SK-N-SH treated with all-trans-retinoic acid at 6 μM for 48 hours (cell line): ENCODE results near the gene TBX1.

ENCODE experiments used
- ATAC-seq: fragments of 200-7000 bp; cut with Tn5 transposase; 3 replicates; pipeline ENCODE4 v1.9.1; 2020; ENCODE audit warnings: mild to moderate bottlenecking, moderate library complexity
- ARNTL ChIP-seq: fragments of 450-650 bp; formaldehyde crosslinking; IDR thresholded peaks from 2 replicates; pipeline ENCODE4 v1.5.0; 2020; ENCODE audit warnings: low read depth, mild to moderate bottlenecking, moderate library complexity, borderline replicate concordance
- BACH2 ChIP-seq: fragments of 250-450 bp; sonication (Bioruptor Pico); IDR thresholded peaks from 2 replicates; pipeline ENCODE4 v1.9.0; 2021; ENCODE audit warnings: mild to moderate bottlenecking, borderline replicate concordance
- CSDC2 ChIP-seq: fragments of 250-450 bp; sonication (Bioruptor Pico); IDR thresholded peaks from 2 replicates; pipeline ENCODE4 v1.5.0; 2020; ENCODE audit warnings: mild to moderate bottlenecking, moderate library complexity
- ESRRG ChIP-seq: fragments of 250-450 bp; sonication (Bioruptor Pico); IDR thresholded peaks from 2 replicates; pipeline ENCODE4 v1.6.1; 2021; ENCODE audit warnings: mild to moderate bottlenecking
- GLIS3 ChIP-seq: fragments of 250-450 bp; sonication (Bioruptor Pico); IDR thresholded peaks from 2 replicates; pipeline ENCODE4 v1.5.0; 2020; ENCODE audit warnings: mild to moderate bottlenecking, moderate library complexity
- ISL1 ChIP-seq: fragments of 250-450 bp; sonication (Bioruptor Pico); IDR thresholded peaks from 2 replicates; pipeline ENCODE4 v2.1.2; 2022; ENCODE audit warnings: mild to moderate bottlenecking, moderate library complexity
- OSR1 ChIP-seq: fragments of 250-450 bp; sonication (Bioruptor Pico); IDR thresholded peaks from 2 replicates; pipeline ENCODE4 v1.8.0; 2022; ENCODE audit warnings: moderate library complexity, mild to moderate bottlenecking, inconsistent platforms
- PATZ1 ChIP-seq: fragments of 250-450 bp; sonication (Bioruptor Pico); IDR thresholded peaks from 2 replicates; pipeline ENCODE4 v1.8.0; 2020; ENCODE audit warnings: mild to moderate bottlenecking, moderate library complexity, borderline replicate concordance
- PPARA ChIP-seq: fragments of 250-450 bp; sonication (Bioruptor Pico); IDR thresholded peaks from 2 replicates; pipeline ENCODE4 v1.5.0; 2020; ENCODE audit warnings: mild to moderate bottlenecking, borderline replicate concordance
- RARB ChIP-seq: fragments of 250-450 bp; sonication (Bioruptor Pico); IDR thresholded peaks from 2 replicates; pipeline ENCODE4 v1.8.0; 2021; ENCODE audit warnings: mild to moderate bottlenecking, moderate library complexity
- SNAI2 ChIP-seq: fragments of 250-450 bp; sonication (Bioruptor Pico); IDR thresholded peaks from 2 replicates; pipeline ENCODE4 v1.5.0; 2020; ENCODE audit warnings: mild to moderate bottlenecking, moderate library complexity
- TCF4 ChIP-seq: fragments of 250-450 bp; sonication (Bioruptor Pico); IDR thresholded peaks from 2 replicates; pipeline ENCODE4 v1.8.0; 2021; ENCODE audit warnings: mild to moderate bottlenecking, moderate library complexity, borderline replicate concordance
- TOX ChIP-seq: fragments of 250-450 bp; sonication (Bioruptor Pico); IDR thresholded peaks from 2 replicates; pipeline ENCODE4 v1.8.0; 2021; ENCODE audit warnings: mild to moderate bottlenecking, moderate library complexity, borderline replicate concordance
- TSHZ2 ChIP-seq: fragments of 250-450 bp; sonication (Bioruptor Pico); IDR thresholded peaks from 2 replicates; pipeline ENCODE4 v1.5.0; 2020; ENCODE audit warnings: mild to moderate bottlenecking, moderate library complexity
- ZC3H10 ChIP-seq: fragments of 250-450 bp; sonication (Bioruptor Pico); IDR thresholded peaks from 2 replicates; pipeline ENCODE4 v1.5.1; 2021; ENCODE audit warnings: mild to moderate bottlenecking, moderate library complexity
- ZFP3 ChIP-seq: fragments of 250-450 bp; sonication (Bioruptor Pico); IDR thresholded peaks from 2 replicates; pipeline ENCODE4 v1.5.0; 2020; ENCODE audit warnings: mild to moderate bottlenecking, moderate library complexity
- ZNF565 ChIP-seq: fragments of 450-650 bp; formaldehyde crosslinking; conservative IDR thresholded peaks from 2 replicates; pipeline ENCODE4 v1.5.0; 2020; ENCODE audit warnings: low read depth, mild to moderate bottlenecking, moderate library complexity
- ZNF70 ChIP-seq: fragments of 450-650 bp; formaldehyde crosslinking; IDR thresholded peaks from 2 replicates; pipeline ENCODE4 v1.5.0; 2020; ENCODE audit warnings: mild to moderate bottlenecking, moderate library complexity
- TF ChIP-seq, protein P1 (sequence below): fragments of 250-450 bp; sonication (Bioruptor Pico); IDR thresholded peaks from 2 replicates; pipeline ENCODE4 v1.5.1; 2020; ENCODE audit warnings: low read depth, mild to moderate bottlenecking, moderate library complexity
- TF ChIP-seq, protein P2 (sequence below): fragments of 250-450 bp; sonication (Bioruptor Pico); IDR thresholded peaks from 2 replicates; pipeline ENCODE4 v1.5.1; 2021; ENCODE audit warnings: mild to moderate bottlenecking, moderate library complexity
- TF ChIP-seq, protein P3 (sequence below): fragments of 250-450 bp; sonication (Bioruptor Pico); IDR thresholded peaks from 2 replicates; pipeline ENCODE4 v1.8.0; 2021; ENCODE audit warnings: low read depth, mild to moderate bottlenecking, moderate library complexity, borderline replicate concordance

The TBX1 gene

GRCh38 chr22:19759427-19760057 is 1.0 kb upstream of the TBX1 start:
- TF ChIP-seq CSDC2 (CRISPR knock-in tag), result no peak
- TF ChIP-seq TCF4 (CRISPR knock-in tag), result no peak
- no peak for TF ChIP-seq PATZ1 (CRISPR knock-in tag)
- no peak for TF ChIP-seq ESRRG
- TF ChIP-seq, protein P1, sequence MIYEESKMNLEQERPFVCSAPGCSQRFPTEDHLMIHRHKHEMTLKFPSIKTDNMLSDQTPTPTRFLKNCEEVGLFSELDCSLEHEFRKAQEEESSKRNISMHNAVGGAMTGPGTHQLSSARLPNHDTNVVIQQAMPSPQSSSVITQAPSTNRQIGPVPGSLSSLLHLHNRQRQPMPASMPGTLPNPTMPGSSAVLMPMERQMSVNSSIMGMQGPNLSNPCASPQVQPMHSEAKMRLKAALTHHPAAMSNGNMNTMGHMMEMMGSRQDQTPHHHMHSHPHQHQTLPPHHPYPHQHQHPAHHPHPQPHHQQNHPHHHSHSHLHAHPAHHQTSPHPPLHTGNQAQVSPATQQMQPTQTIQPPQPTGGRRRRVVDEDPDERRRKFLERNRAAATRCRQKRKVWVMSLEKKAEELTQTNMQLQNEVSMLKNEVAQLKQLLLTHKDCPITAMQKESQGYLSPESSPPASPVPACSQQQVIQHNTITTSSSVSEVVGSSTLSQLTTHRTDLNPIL, result no peak
- no peak for TF ChIP-seq TOX (CRISPR knock-in tag)
- no peak for TF ChIP-seq ARNTL (CRISPR knock-in tag)
- no peak for TF ChIP-seq ZNF70
- TF ChIP-seq, protein P2, sequence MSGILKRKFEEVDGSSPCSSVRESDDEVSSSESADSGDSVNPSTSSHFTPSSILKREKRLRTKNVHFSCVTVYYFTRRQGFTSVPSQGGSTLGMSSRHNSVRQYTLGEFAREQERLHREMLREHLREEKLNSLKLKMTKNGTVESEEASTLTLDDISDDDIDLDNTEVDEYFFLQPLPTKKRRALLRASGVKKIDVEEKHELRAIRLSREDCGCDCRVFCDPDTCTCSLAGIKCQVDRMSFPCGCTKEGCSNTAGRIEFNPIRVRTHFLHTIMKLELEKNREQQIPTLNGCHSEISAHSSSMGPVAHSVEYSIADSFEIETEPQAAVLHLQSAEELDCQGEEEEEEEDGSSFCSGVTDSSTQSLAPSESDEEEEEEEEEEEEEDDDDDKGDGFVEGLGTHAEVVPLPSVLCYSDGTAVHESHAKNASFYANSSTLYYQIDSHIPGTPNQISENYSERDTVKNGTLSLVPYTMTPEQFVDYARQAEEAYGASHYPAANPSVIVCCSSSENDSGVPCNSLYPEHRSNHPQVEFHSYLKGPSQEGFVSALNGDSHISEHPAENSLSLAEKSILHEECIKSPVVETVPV (CRISPR knock-in tag), result no peak
- TF ChIP-seq BACH2 (CRISPR knock-in tag), result no peak
- TF ChIP-seq ISL1 (CRISPR knock-in tag), result no peak
- no peak for TF ChIP-seq OSR1 (CRISPR knock-in tag)
- no peak for TF ChIP-seq GLIS3 (CRISPR knock-in tag)
- TF ChIP-seq RARB (CRISPR knock-in tag), result no peak
- TF ChIP-seq ZNF565, result no peak
- TF ChIP-seq, protein P3, sequence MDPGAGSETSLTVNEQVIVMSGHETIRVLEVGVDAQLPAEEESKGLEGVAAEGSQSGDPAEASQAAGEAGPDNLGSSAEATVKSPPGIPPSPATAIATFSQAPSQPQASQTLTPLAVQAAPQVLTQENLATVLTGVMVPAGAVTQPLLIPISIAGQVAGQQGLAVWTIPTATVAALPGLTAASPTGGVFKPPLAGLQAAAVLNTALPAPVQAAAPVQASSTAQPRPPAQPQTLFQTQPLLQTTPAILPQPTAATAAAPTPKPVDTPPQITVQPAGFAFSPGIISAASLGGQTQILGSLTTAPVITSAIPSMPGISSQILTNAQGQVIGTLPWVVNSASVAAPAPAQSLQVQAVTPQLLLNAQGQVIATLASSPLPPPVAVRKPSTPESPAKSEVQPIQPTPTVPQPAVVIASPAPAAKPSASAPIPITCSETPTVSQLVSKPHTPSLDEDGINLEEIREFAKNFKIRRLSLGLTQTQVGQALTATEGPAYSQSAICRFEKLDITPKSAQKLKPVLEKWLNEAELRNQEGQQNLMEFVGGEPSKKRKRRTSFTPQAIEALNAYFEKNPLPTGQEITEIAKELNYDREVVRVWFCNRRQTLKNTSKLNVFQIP (CRISPR knock-in tag), result no peak
- TF ChIP-seq PPARA, result no peak
- TF ChIP-seq ZC3H10, result no peak
- no peak for TF ChIP-seq TSHZ2
- no peak for TF ChIP-seq ZFP3 (CRISPR knock-in tag)
- TF ChIP-seq, all 23 proteins: peak for 0
- no peak for ATAC-seq

GRCh38 chr22:19760951-19761724 is 560 bp downstream of the TBX1 start:
- ATAC-seq, result no peak
- TF ChIP-seq SNAI2 (no peak), OSR1 (CRISPR knock-in tag) (no peak), TSHZ2 (no peak), BACH2 (CRISPR knock-in tag) (no peak), ZC3H10 (no peak)
- TF ChIP-seq, protein P1, result no peak
